Stimulated activated naive B cell treated with anti-CD40 and anti-IgM and Interleukin-4, amounts not matched to agents 10 μg/mL and 1 μg/mL and 100 μg/mL, for 72 hours (primary cell): ENCODE data around the gene LAMA5.

ENCODE experiments used
- ATAC-seq, 2 donors: fragments of 150-1000 bp; cut with Tn5 transposase; replicated peaks; 2 replicates each; pipeline ENCODE4 v1.10.0; 2021; ENCODE audit warnings: moderate library complexity in 1 of 2
- DNase-seq: peaks from one replicate; pipeline ENCODE4 v3.0.0; 2021
- H3K27ac Mint-ChIP-seq: one replicate; pipeline ENCODE4 v1.8.0; 2022; ENCODE audit warnings: mild to moderate bottlenecking, mixed read lengths
- H3K27me3 Mint-ChIP-seq, 2 donors: one replicate each; pipeline ENCODE4 v1.8.0; 2022; ENCODE audit warnings: mixed read lengths in 2 of 2
- H3K36me3 Mint-ChIP-seq, 2 donors: one replicate each; pipeline ENCODE4 v1.8.0; 2022; ENCODE audit warnings: mixed read lengths in 2 of 2, mild to moderate bottlenecking in 1 of 2
- H3K4me1 Mint-ChIP-seq, 2 donors: one replicate each; pipeline ENCODE4 v1.8.0; 2022; ENCODE audit warnings: mixed read lengths in 2 of 2, mild to moderate bottlenecking in 1 of 2
- H3K4me3 Mint-ChIP-seq, 2 donors: one replicate each; pipeline ENCODE4 v1.8.0; 2022; ENCODE audit warnings: mild to moderate bottlenecking in 2 of 2, mixed read lengths in 2 of 2, moderate library complexity in 1 of 2
- H3K9me3 Mint-ChIP-seq, 2 donors: one replicate each; pipeline ENCODE4 v1.8.0; 2022; ENCODE audit warnings: mixed read lengths in 2 of 2, mild to moderate bottlenecking in 1 of 2

Gene LAMA5

DNA sequence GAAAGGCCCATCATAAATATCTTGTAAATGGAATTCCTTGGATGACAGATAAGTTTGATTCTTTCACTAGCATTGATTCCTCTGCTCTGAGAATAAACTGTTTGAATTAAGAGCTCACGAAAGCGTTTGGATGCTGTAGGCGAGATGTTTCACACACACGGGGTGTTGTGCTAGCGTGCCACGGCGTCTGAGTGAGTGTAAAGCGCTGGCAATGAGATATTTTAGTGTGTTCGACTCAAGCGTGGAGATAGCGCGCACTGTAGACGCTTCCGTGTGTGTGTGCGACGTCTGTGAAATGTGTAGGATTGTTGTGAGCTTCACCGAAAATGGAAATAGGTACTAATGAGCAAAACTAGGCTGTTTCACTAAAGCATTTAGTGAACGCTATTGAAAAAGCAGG, 93.7 kb downstream of the LAMA5 start:
- ATAC-seq (no peak), DNase-seq (no peak)
- peaks cover 23 to 35% of the 10 kb centered on the region in 2 donors for H3K4me1 Mint-ChIP-seq
- H3K9me3 Mint-ChIP-seq, result no peaks in the 10 kb centered on the region
- no peaks in the 10 kb centered on the region for H3K27me3 Mint-ChIP-seq
- no peak overlapping the region for H3K4me3 Mint-ChIP-seq
- peaks cover 39 to 60% of the 10 kb centered on the region in 2 donors for H3K36me3 Mint-ChIP-seq
- H3K27ac Mint-ChIP-seq, result no peak overlapping the region

DNA sequence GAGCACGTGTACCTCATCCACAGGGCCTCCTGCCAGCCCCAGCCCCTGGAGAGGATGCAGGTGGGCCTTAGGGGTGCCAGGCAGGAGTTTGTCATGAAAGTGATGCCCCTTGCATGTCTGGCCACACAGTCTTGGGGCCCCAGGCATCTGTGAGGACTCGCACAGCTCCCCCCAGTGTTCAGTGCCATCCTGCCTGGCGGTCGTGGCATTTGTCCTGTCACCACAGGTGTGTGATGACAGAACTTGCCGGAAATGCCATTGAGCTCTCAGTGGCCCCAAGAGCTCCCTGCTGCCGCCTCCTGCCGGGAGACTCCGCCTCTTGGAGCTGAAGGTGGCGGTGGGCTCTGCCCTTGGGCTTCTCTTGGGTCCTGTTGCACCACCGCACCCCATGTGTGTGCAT, 94.9 kb downstream of the LAMA5 start:
- peaks cover 21 to 35% of the 10 kb centered on the region in 2 donors for H3K4me1 Mint-ChIP-seq
- ATAC-seq (no peak), DNase-seq (no peak)
- no peak overlapping the region for H3K27ac Mint-ChIP-seq
- no peak overlapping the region for H3K4me3 Mint-ChIP-seq
- no peaks in the 10 kb centered on the region for H3K9me3 Mint-ChIP-seq
- no peaks in the 10 kb centered on the region for H3K27me3 Mint-ChIP-seq
- peaks cover 44 to 53% of the 10 kb centered on the region in 2 donors for H3K36me3 Mint-ChIP-seq

DNA sequence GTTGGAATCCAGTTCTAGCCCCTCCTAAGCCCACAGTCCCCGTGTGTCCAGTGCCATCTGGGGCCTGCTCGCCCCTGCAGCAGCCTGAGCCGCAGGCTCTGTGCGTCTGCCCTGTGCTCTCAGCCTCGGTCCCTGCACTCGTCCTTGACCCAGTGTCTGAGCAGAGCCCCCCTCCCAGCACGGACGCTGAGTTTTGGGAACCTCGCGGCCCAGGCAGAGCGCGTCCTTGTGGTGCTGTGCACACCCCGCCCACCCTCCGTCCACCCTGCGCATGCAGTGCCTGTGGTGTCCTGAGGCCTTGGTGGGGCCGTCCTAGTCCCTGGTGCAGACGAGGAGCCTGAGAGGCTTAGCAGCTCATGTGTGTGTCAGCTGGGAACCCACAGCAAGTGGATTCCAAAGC, 97.2 kb downstream of the LAMA5 start:
- no peak overlapping the region for H3K27ac Mint-ChIP-seq
- peaks cover 0 to 3% of the 10 kb centered on the region in 2 donors for H3K9me3 Mint-ChIP-seq
- peaks cover 43 to 67% of the 10 kb centered on the region in 2 donors for H3K36me3 Mint-ChIP-seq
- no peak overlapping the region for H3K4me3 Mint-ChIP-seq
- ATAC-seq (no peak), DNase-seq (no peak)
- no peaks in the 10 kb centered on the region for H3K27me3 Mint-ChIP-seq
- H3K4me1 Mint-ChIP-seq, result peaks cover 16 to 27% of the 10 kb centered on the region in 2 donors

DNA sequence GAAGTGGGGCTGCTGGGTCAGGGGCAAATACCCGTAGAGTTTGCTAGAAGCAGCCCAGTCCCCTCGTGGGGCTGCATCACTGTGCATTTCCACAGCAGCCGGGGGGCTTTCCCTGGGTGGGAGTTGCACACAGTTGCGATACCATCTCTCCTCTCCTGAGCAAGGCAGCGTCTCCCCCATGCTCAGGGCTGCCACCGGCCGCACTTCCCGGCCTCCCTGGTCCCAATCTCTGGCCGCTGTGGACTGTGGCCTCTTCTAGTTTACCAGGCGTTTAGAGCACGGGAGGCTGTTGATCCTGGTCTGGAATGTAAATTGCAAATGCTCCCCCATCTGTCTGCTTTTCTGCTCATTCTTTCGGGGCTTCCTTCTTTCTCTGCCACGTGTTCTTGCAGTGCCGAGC, 97.7 kb downstream of the LAMA5 start:
- H3K27ac Mint-ChIP-seq, result no peak overlapping the region
- H3K27me3 Mint-ChIP-seq, result no peaks in the 10 kb centered on the region
- DNase-seq (no peak), ATAC-seq (no peak)
- H3K9me3 Mint-ChIP-seq, result peaks cover 0 to 3% of the 10 kb centered on the region in 2 donors
- peaks cover 43 to 67% of the 10 kb centered on the region in 2 donors for H3K36me3 Mint-ChIP-seq
- peaks cover 11 to 22% of the 10 kb centered on the region in 2 donors for H3K4me1 Mint-ChIP-seq
- H3K4me3 Mint-ChIP-seq, result no peak overlapping the region

DNA sequence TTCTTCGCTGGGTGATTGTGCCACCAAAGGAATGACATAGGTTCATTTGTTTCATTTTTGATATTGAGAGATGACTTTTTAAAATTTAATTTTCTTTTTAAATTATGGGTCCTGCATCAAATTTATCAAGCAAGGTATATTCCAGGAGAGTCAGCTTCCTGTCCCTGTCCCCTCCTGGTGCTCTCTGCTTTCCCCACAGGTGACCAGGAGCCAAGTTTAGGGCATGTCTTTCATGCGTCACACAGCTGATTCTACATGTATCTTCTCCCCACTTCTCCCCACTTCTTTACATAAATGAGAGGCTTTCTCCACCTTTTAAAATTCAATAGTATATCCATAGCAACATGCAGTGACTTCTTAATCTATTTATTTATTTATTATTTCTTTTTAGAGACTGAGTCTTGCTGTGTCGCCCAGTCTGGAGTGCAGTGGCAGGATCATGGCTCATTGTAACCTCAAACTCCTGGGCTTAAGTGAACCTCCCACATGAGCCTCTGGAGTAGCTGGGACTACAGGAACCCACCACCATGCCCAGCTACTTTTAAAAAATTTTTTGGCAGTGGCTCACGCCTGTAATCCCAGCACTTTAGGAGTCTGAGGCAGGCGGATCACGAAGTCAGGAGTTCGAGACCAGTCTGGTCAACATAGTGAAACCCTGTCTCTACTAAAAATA, 98.7 kb downstream of the LAMA5 start:
- H3K9me3 Mint-ChIP-seq, result peaks cover 0 to 3% of the 10 kb centered on the region in 2 donors
- no peaks in the 10 kb centered on the region for H3K27me3 Mint-ChIP-seq
- peaks cover 3 to 12% of the 10 kb centered on the region in 2 donors for H3K4me1 Mint-ChIP-seq
- ATAC-seq (no peak), DNase-seq (no peak)
- no peak overlapping the region for H3K4me3 Mint-ChIP-seq
- H3K27ac Mint-ChIP-seq, result no peak overlapping the region
- H3K36me3 Mint-ChIP-seq, result peaks cover 36 to 61% of the 10 kb centered on the region in 2 donors

DNA sequence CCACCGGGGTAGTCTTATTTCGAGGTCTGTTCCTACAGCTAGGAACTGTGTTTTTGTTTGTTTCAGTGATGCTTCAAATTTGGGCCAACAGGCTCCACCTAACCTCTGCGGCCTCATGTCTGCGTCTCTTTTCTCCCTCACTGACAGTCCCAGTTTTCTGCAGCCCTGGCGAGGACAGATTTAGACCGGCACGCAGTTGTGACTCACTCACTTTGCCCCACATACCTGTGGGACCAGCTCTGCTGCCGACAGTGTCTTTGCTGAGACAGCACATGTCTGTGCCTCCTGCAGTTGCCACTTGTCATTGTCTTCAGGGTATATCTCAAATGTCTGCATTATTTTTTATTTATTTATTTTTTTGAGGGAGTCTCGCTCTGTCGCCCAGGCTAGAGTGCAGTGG, 99.6 kb downstream of the LAMA5 start:
- peaks cover 2 to 4% of the 10 kb centered on the region in 2 donors for H3K4me1 Mint-ChIP-seq
- ATAC-seq, result no peak
- H3K36me3 Mint-ChIP-seq, result peaks cover 36 to 58% of the 10 kb centered on the region in 2 donors
- H3K9me3 Mint-ChIP-seq, result peaks cover 0 to 3% of the 10 kb centered on the region in 2 donors
- no peaks in the 10 kb centered on the region for H3K27me3 Mint-ChIP-seq
- no peak overlapping the region for H3K27ac Mint-ChIP-seq
- H3K4me3 Mint-ChIP-seq, result no peak overlapping the region
- no peak for DNase-seq

DNA sequence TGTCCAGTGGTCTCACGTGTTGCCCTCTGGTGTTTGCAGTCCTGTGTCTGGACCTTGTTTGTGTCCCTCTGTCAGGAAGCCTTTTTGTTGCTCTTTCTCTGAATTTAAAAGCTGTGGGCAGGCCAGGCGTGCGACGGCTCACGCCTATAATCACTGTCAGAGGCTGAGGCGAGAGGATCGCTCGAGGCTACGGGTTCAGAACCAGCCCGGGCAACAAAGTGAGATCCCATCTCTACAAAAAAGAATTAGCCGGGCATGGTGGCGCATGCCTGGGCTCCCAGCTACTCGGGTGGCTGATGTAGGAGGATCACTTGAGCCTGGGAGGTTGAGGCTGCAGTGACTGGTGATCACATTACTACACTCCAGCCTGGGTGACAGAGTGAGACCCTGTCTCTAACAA, 100.3 kb downstream of the LAMA5 start:
- Mint-ChIP-seq H3K4me3 (no peak overlapping the region), H3K36me3 (peaks cover 37 to 59% of the 10 kb centered on the region in 2 donors), H3K4me1 (peaks cover 0 to 2% of the 10 kb centered on the region in 2 donors), H3K9me3 (peaks cover 0 to 3% of the 10 kb centered on the region in 2 donors), H3K27me3 (no peaks in the 10 kb centered on the region), H3K27ac (no peak overlapping the region)
- ATAC-seq, result no peak
- DNase-seq, result no peak

DNA sequence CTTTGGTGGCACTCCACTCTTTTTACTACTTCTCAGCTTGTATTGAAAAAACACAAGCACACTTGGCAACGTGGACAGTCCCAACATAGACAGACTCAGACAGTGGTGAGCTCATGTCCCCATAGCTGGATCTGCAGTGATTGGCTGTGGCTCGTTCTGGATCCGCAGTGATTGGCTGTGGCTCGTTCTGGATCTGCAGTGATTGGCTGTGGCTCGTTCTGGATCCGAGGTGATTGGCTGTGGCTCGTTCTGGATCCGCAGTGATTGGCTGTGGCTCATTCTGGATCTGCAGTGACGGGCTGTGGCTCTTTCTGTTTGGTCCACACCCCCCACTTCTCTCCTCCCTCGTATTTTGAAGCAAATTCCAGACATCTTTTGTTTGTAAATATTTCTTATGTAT, 100.8 kb downstream of the LAMA5 start:
- Mint-ChIP-seq H3K9me3 (peaks cover 0 to 3% of the 10 kb centered on the region in 2 donors), H3K27ac (no peak overlapping the region), H3K36me3 (peaks cover 37 to 58% of the 10 kb centered on the region in 2 donors), H3K27me3 (no peaks in the 10 kb centered on the region), H3K4me1 (peaks cover 0 to 2% of the 10 kb centered on the region in 2 donors), H3K4me3 (no peak overlapping the region)
- DNase-seq (no peak), ATAC-seq (no peak)

DNA sequence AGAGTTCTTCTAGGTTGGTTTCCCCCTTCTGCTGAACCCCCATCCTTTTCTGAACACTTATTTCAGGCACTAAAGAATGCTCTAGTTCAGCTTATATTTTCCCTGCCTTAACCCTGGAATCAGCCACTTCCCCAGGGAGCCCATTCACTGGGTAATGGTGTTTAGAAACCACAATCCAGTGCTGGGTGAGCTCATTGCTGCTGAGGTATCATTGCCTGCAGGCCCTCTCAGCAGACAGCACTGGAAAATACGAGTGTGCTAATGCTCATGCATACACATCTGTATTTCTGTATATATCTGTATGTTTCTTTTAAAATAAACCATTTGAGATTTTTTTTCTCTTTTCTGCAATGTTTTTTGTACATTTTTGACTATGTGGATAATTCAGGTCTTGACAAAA, 101.7 kb downstream of the LAMA5 start:
- Mint-ChIP-seq H3K36me3 (peaks cover 39 to 58% of the 10 kb centered on the region in 2 donors), H3K4me1 (peaks cover 0 to 2% of the 10 kb centered on the region in 2 donors), H3K27ac (no peak overlapping the region), H3K4me3 (no peak overlapping the region), H3K27me3 (no peaks in the 10 kb centered on the region), H3K9me3 (peaks cover 0 to 3% of the 10 kb centered on the region in 2 donors)
- ATAC-seq (no peak), DNase-seq (no peak)

DNA sequence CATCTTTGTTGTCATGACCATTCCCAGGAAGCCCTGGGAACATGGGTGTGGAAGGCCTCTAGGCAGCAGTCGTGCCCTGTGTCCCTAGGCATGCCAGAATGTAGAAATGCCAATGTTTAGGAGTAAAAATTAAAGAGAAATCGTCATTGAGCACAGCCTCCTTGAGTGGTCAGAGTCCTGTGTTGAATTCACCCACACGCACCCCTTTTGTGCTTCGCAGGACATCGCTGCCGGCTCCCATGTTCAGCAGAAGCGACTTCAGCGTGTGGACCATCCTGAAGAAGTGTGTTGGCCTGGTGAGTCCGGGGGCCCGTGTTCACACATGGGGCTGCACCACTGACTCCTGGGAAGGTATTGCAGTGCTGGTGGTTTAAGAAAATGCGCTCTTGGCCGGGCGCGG, 103.7 kb downstream of the LAMA5 start:
- H3K27me3 Mint-ChIP-seq, result no peaks in the 10 kb centered on the region
- no peak for ATAC-seq
- no peak overlapping the region for H3K27ac Mint-ChIP-seq
- no peak for DNase-seq
- H3K9me3 Mint-ChIP-seq, result peaks cover 0 to 3% of the 10 kb centered on the region in 2 donors
- H3K4me3 Mint-ChIP-seq, result no peak overlapping the region
- peaks cover 39 to 60% of the 10 kb centered on the region in 2 donors for H3K36me3 Mint-ChIP-seq
- peaks cover 0 to 2% of the 10 kb centered on the region in 2 donors for H3K4me1 Mint-ChIP-seq

DNA sequence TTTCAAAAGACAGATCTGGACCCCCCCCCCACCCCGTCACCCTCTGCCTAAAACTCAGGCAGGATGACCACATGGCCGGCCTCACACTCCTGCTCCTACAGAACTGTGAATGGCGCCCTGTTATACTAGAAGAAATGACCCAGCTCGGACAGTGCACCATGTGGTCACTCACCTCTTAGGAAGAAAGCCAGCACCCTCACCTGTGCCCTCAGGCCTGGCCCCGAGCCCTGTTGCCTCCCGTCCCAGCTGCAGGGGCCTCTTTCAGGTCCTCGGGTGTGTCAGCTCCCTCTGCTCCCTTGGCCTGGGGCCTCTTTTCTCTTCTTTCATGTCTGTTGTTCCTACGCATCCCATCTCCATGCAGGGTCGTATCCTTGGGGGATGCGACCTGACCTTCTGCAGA, 105.0 kb downstream of the LAMA5 start:
- Mint-ChIP-seq H3K27ac (no peak overlapping the region), H3K36me3 (peaks cover 41 to 58% of the 10 kb centered on the region in 2 donors), H3K27me3 (no peaks in the 10 kb centered on the region), H3K4me3 (no peak overlapping the region), H3K9me3 (peaks cover 0 to 3% of the 10 kb centered on the region in 2 donors), H3K4me1 (peaks cover 0 to 2% of the 10 kb centered on the region in 2 donors)
- DNase-seq (no peak), ATAC-seq (no peak)

DNA sequence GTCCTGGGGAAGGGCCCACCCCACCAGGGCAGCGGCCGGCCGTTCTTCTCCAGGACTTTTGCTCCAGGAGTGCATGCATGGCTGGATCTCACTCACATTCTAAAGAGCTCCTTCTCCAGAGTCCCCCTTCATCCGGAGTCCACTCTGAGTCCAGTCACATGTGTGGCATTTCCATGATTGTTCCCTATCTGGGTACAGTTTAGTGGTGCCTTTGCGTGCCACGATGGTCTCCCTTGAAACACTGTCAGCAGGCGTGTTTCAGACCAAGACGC, 107.9 kb downstream of the LAMA5 start:
- H3K4me3 Mint-ChIP-seq, result no peak overlapping the region
- no peak for DNase-seq
- H3K27me3 Mint-ChIP-seq, result no peaks in the 10 kb centered on the region
- H3K9me3 Mint-ChIP-seq, result no peaks in the 10 kb centered on the region
- no peak for ATAC-seq
- H3K36me3 Mint-ChIP-seq, result peaks cover 38 to 42% of the 10 kb centered on the region in 2 donors
- no peak overlapping the region for H3K27ac Mint-ChIP-seq
- peaks cover 5 to 10% of the 10 kb centered on the region in 2 donors for H3K4me1 Mint-ChIP-seq
